ENCODE results near the gene IDH3B. TPM values are rescaled to one million over a fixed set of nuclear protein-coding genes. Genes with fewer than 3 reads are reported as not detected.
A peak's percentile ranks its signal among the peaks of the same experiment; 100 is the strongest.

IDH3B gene
- total and polyA plus RNA-seq, 2 of the 13 experiments (the other 11 are each of a cell fraction or from before 2014, with no cell fraction given): 215 to 254 TPM

DNA sequence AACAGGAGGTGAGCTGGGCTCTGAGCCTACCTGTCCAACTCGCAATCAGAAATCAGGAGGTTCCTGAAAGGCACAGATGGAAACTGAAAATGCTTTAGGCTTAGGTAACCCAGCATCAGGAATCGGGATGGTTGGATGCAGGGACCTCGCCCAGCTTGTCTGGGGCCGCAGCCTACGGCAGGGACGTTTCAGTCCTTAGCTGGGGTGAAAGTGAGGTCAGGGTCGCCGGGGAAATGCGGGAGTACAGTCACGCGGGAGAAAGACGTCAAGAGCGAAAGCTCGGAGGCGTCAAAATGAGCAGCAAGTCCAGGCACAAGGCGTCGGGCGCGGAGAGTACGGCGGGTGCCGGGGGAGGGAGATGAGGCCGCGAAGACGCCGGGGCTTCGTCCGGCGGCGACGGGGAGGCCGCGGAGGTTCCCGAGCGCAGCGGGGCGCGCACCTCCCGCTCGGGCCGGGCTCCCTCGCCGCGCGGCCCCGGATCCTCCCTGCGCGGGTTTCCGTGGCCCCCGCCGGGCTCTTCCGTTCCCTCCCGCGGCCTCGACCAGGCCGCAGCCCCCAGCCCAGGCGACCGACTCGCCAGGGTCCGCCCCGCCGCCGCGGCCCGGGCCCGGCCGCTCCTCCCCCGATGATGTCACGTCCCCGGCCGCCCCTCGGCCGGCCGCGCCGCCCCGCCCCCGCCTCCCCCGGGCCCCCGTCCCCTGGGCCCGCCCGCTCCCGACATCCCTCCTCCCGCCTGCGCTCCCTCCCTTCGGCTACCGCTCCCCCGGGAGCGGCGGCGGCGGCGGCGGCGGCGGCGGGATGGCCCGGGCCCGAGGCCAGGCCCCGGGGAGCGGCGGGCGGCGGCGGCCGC lies 28.2 kb upstream of the IDH3B start, which contains the start of gene EBF4 (continued):
- TF ChIP-seq, protein P1, sequence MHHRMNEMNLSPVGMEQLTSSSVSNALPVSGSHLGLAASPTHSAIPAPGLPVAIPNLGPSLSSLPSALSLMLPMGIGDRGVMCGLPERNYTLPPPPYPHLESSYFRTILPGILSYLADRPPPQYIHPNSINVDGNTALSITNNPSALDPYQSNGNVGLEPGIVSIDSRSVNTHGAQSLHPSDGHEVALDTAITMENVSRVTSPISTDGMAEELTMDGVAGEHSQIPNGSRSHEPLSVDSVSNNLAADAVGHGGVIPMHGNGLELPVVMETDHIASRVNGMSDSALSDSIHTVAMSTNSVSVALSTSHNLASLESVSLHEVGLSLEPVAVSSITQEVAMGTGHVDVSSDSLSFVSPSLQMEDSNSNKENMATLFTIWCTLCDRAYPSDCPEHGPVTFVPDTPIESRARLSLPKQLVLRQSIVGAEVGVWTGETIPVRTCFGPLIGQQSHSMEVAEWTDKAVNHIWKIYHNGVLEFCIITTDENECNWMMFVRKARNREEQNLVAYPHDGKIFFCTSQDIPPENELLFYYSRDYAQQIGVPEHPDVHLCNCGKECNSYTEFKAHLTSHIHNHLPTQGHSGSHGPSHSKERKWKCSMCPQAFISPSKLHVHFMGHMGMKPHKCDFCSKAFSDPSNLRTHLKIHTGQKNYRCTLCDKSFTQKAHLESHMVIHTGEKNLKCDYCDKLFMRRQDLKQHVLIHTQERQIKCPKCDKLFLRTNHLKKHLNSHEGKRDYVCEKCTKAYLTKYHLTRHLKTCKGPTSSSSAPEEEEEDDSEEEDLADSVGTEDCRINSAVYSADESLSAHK (CRISPR knock-in tag; IDR thresholded peaks at IDR 0.05; ENCODE audit: borderline replicate concordance): peak; percentile 14; the same call in 1 of the 2 replicates
- no peak for TF ChIP-seq GFI1 (CRISPR knock-in tag; IDR thresholded peaks at IDR 0.05; ENCODE audit: borderline replicate concordance)
- TF ChIP-seq, protein P2, sequence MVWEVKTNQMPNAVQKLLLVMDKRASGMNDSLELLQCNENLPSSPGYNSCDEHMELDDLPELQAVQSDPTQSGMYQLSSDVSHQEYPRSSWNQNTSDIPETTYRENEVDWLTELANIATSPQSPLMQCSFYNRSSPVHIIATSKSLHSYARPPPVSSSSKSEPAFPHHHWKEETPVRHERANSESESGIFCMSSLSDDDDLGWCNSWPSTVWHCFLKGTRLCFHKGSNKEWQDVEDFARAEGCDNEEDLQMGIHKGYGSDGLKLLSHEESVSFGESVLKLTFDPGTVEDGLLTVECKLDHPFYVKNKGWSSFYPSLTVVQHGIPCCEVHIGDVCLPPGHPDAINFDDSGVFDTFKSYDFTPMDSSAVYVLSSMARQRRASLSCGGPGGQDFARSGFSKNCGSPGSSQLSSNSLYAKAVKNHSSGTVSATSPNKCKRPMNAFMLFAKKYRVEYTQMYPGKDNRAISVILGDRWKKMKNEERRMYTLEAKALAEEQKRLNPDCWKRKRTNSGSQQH (CRISPR knock-in tag; IDR thresholded peaks at IDR 0.05; ENCODE audit: low read depth): 0 out of 2 replicates have a peak, but pooled peaks have one; percentile 43
- peak; percentile 45; the same call in 1 of the 2 replicates for TF ChIP-seq ZBTB38 (CRISPR knock-in tag; IDR thresholded peaks at IDR 0.05)
- peak; percentile 44 for TF ChIP-seq NCOA2 (CRISPR knock-in tag; IDR thresholded peaks at IDR 0.05)
- TF ChIP-seq ZNF724P (CRISPR knock-in tag; IDR thresholded peaks at IDR 0.05; ENCODE audit: borderline replicate concordance): peak; percentile 78
- TF ChIP-seq, protein P3, sequence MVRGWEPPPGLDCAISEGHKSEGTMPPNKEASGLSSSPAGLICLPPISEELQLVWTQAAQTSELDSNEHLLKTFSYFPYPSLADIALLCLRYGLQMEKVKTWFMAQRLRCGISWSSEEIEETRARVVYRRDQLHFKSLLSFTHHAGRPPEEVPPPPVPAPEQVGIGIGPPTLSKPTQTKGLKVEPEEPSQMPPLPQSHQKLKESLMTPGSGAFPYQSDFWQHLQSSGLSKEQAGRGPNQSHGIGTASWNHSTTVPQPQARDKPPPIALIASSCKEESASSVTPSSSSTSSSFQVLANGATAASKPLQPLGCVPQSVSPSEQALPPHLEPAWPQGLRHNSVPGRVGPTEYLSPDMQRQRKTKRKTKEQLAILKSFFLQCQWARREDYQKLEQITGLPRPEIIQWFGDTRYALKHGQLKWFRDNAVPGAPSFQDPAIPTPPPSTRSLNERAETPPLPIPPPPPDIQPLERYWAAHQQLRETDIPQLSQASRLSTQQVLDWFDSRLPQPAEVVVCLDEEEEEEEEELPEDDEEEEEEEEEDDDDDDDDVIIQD (CRISPR knock-in tag; IDR thresholded peaks at IDR 0.05; ENCODE audit: low read depth): no peak
- no peak for TF ChIP-seq ZNF317 (CRISPR knock-in tag; IDR thresholded peaks at IDR 0.05)
- 0 out of 2 replicates have a peak, but pooled peaks have one; percentile 55 for TF ChIP-seq ZNF484 (CRISPR knock-in tag; IDR thresholded peaks at IDR 0.05; ENCODE audit: borderline replicate concordance, low read depth)
- TF ChIP-seq, protein P4, sequence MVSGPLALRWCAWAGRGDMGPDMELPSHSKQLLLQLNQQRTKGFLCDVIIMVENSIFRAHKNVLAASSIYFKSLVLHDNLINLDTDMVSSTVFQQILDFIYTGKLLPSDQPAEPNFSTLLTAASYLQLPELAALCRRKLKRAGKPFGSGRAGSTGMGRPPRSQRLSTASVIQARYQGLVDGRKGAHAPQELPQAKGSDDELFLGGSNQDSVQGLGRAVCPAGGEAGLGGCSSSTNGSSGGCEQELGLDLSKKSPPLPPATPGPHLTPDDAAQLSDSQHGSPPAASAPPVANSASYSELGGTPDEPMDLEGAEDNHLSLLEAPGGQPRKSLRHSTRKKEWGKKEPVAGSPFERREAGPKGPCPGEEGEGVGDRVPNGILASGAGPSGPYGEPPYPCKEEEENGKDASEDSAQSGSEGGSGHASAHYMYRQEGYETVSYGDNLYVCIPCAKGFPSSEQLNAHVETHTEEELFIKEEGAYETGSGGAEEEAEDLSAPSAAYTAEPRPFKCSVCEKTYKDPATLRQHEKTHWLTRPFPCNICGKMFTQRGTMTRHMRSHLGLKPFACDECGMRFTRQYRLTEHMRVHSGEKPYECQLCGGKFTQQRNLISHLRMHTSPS (CRISPR knock-in tag; IDR thresholded peaks at IDR 0.05; ENCODE audit: low read depth): no peak
- peak; percentile 14; the same call in 1 of the 2 replicates for TF ChIP-seq HOXA3 (CRISPR knock-in tag; IDR thresholded peaks at IDR 0.05)
- TF ChIP-seq HDAC2 (CRISPR knock-in tag; IDR thresholded peaks at IDR 0.05): peak; percentile 39; the same call in 1 of the 2 replicates
- TF ChIP-seq ZFP62 (CRISPR knock-in tag; IDR thresholded peaks at IDR 0.05): no peak
- TF ChIP-seq ZNF614 (CRISPR knock-in tag; IDR thresholded peaks at IDR 0.05; ENCODE audit: borderline replicate concordance): peak; percentile 66; the same call in 1 of the 2 replicates
- TF ChIP-seq ZNF816 (CRISPR knock-in tag; IDR thresholded peaks at IDR 0.05; ENCODE audit: borderline replicate concordance): 0 out of 2 replicates have a peak, but pooled peaks have one; percentile 20
- TF ChIP-seq WIZ (CRISPR knock-in tag; IDR thresholded peaks at IDR 0.05): peak; percentile 51; the same call in 1 of the 2 replicates
- no peak for TF ChIP-seq SETDB1 (CRISPR knock-in tag; IDR thresholded peaks at IDR 0.05; ENCODE audit: borderline replicate concordance)
- no peak for TF ChIP-seq PAX8 (CRISPR knock-in tag; IDR thresholded peaks at IDR 0.05; ENCODE audit: borderline replicate concordance)
- no peak for TF ChIP-seq NPAS2 (CRISPR knock-in tag; IDR thresholded peaks at IDR 0.05; ENCODE audit: borderline replicate concordance)
- TF ChIP-seq ZNF354B (CRISPR knock-in tag; IDR thresholded peaks at IDR 0.05): 0 out of 2 replicates have a peak, but pooled peaks have one; percentile 65
- TF ChIP-seq ZNF335 (CRISPR knock-in tag; IDR thresholded peaks at IDR 0.05): peak; percentile 84; the same call in 1 of the 2 replicates
- peak; percentile 40 for TF ChIP-seq RBM39 (IDR thresholded peaks at IDR 0.05; ENCODE audit: low read depth, low read length, poor library complexity, severe bottlenecking)

Data from HepG2 (cell line).